GM19467 (cell line): ENCODE results near the gene ITM2C.

Source experiments
- ATAC-seq: cut with Tn5 transposase; IDR thresholded peaks from one replicate; pipeline ENCODE4 v1.9.1; 2021; ENCODE audit warnings: mild to moderate bottlenecking, moderate library complexity; ENCODE audit not compliant: unreplicated experiment

The ITM2C gene

DNA sequence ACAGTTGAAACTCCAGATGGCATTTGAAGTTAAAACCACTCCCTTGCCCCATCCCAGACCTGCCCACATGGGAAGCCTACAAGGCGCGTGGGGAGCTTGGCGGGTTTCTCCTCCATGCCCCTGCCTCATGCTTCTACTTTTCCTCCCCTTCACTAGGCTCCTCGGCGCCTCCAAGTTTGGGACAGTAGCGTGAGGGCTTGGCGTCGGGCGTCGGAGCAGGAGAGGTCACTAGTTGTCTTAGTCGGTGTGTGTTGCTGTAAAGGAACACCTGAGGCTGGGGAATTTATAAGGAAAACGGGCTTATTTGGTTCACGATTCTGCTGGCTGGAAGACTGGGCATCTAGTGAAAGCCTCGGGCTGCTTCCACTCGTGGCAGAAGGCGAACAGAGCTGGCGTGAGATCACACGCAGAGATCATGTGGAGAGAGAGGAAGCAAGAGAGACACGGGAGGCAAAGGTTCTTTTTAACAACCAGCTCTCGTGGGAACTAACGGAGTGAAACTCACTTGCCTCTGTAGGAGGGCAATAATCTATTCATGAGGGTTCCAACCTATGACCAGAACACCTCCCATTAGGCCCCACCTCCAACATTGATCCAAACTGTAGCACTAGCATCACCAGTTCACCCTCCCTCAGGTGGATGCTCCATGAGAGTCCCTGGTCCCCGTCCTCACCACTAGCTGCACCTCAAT is 25.3 kb downstream of the ITM2C start:
- no peak for ATAC-seq

DNA sequence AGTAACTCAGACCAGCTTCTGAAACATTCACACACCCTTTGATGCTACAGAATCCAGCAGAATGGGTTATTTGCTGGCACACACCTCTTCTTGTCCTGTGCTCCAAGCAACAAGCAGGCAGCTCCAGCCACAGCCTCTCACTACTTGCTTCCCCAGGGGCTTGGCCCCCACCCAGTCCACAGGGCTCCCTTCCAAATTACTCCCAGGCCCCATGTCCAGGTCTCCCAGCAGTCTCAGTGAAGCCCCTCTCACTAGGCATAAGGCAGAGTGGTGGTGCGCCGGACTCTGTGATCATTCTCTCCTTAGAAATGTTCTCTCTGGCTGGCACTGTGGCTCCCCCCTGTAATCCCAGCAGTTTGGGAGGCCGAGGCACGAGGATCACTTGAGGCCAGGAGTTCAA is 25.9 kb downstream of the ITM2C start:
- ATAC-seq = no peak

DNA sequence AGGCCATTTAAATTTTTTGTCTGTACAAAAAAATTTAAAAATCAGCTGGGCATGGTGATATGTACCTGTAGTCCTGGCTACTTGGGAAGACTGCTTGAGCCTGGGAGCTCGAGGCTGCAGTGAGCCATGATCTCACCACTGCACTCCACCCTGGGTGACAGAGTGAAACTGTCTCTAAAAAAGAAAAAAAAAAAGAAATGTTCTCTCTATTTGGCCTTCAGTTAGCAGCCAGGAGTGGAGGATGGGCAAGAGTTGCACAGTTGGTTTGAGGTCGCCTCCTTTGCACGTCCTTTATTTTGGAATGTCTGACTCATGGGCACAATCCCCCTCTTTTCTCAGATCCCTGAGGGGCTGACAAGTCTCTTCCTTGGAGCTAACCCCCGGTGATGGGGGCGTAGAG is 26.3 kb downstream of the ITM2C start:
- ATAC-seq = no peak

DNA sequence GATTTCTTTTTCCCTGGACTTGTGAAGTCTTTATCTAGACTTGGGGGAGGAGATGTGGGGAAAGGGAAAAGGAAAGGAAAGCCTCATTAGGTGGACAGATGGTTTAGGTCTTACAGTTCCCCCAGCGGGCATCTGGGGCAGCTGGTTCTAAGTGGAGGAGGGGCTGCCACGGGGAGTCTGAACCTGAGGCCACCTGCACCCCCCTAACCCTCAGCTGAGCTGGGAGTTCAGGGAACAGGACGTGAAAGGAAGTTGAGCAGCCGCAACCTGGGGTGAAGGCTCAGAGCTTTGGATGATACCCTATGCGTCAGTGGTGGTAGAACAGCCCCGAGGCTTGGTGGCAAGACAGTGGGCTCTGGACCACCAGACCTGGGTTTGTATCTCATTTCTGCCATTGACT is 26.8 kb downstream of the ITM2C start:
- ATAC-seq = no peak

DNA sequence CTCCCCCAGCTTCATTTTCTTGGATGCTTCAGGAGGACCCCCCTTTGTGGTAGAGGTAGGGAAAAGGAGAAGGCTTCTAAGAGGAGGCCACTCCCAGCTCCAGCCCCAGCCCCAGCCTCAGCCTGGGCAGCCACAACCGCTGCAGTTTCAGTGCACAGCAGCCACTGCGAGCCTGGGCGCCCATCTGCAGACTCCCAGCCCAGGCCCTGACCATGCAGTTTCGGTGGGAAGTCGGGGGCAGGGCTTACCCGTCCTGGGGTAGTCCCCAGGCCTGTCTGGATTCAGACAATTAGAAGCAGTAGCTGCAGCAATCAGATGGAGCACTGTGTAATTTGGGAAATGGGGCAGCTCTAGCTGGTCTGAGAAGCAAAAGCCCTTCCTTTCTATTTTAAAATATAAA is 28.6 kb downstream of the ITM2C start:
- ATAC-seq = peak; percentile 51

DNA sequence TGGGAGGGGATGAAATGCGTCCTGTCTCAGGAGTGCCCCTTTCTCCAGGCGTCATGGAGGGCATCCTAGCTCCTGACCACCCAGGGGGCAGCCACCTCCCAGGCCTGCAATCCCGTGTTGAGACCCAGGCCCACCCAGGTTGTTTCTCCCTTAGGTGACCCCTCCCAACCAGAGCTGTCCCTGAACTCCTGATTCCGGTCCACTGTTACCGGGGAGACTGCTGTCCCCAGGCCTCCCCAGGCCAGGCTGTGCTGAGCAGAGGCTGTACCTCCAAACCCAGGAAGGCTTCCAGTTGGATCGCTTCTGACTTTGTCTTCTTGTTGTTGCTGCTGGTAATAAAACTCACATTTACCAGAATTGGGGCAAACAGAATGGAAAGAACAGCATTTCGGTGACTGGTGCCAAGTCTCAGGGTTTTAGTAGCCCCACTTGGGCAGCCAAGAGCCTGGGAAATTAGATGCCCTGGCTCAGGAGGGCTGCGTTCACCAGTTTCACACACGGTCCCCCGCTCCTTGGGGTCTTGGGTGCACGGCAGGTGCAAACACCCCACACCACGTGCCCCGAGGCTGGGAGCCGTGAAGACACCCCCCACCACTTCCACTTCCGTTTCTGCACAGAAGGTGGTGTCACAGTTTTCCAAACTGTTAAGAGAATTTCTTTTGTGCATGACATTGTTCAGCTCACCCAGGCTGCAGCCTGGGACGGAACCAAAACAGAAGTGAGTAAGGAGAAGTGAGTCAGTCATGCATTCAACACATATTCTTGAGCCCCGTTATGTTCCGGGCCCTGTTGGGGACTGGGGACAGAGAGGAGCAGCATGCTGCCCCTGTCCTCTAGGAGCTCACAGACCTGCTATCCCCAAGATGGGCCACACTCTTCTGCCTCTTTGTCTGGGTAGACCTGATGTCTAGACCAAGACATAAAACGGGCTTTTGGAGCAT is 29.4 kb downstream of the ITM2C start:
- peak; percentile 45 for ATAC-seq

DNA sequence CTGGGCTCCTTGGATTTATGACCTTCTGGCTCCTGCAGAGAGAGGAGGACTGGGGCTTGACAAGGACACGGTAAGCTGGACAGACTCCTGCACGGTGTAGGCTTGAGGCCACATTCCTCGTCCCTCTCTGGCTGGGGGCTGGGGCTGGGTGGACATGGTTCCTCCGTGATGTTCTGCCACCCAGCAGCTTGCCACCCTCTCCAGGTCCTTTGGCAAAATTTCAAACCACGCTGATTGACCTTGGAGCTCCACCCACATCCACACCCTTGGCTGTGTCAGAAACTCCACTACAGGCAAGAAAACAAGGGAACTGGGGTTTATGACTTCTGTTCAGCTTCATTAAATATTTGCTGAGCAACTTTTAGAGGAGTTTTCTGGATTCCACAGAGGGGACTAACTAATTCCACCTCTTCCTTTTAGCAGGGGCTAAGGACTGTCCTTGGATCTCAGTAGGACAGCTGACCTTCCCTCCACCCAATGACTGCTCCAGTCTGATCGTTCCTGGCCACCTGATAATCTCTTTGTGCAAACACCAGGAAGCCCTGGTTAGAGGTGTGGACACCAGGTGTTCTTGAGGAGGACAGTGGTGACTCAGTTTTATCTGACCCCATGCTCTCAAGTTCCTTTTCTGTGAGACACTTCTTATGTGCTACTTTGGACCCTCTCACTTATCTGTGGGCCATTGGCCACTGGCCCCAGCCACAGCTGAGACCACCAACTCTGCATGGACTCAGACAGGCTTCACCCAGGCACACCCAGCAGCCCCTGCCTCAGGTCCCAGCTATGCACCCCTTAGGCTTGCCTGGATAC is 31.0 kb downstream of the ITM2C start:
- no peak for ATAC-seq

DNA sequence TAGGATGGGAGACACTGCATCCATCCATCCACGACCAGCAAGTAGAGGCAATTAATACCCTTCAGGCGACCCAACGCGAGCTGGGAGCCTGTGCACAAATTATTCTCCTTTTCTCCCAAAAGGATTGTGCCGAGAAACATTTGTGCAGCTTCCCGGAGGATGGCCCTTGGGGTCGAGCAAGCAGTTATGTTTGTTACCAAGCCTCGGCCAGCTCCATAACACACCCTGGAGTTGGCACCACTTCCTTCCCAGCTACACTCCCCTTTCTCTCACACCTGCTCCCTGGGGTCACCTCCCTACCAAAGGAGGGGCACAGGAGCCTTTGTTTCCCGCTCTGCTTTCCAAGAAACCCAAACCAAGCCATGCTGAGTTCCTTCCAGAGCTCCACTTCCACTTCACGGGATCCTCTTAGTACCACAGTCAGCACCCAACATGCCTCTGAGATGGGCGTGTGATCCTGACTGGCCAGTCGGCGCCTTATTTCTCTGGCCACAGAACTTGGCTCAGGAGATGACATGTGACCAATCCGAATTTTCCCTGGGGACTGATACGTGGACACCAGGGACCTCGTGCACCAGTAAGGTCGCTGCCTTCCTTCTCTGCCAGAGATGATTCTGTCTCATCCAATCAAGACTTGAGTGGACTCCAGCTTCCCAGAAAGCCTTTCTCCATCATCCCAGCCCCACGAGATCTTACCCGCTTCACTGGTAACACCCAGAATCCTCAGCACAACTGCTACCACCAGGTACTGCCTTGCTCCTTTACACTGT is 31.8 kb downstream of the ITM2C start:
- ATAC-seq = no peak

DNA sequence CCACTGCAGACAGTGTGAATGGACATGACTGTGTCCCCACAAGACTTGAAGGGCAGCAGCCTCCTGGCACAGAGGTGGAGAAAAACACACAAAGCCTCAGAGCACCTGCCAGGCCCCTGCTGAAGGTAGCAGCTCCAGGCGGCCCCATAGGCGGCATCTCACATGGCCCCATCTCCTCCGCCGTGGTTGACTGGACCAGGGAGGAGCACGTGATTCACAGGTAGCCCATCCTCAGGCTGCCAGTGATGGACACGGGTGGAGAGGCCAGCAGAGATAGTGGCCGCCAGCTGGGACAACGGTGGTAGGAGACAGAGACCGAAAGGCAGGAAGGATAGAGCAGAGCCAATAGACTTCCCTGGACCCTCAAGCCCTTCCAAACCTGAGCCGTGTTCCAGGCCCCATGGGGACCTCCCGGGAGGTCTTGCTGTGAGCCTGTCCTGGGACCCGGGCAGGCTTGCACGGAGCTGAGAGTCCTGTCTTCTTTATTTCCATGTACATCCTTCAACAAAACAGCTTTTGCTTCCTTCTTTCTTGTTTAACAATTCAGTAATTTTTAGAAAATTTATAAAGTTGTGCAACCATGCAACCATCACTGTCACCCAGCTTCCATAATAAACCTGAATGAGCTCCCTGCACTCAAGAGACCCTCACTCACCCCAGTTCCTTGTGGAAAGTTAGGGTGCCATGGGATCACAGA is 33.4 kb downstream of the ITM2C start:
- ATAC-seq = no peak

DNA sequence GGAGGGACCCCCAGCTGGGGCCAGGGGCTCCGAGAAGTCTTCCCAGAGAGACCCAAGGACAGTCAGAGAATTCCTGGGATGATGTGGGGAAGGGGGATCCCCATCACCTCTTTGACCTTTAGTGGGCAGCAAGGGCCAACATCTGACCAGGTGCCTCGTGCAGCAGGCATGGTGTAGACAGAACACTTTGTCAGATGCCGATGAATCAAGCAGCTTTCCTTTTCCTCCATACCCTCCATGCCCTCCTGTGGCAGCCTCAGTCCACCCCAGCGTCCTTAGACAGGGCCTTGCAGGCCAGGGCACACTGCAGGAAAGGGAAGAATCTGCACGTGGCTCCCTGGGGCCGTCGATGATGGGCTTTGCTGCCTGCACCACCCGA is 34.0 kb downstream of the ITM2C start:
- ATAC-seq = no peak

DNA sequence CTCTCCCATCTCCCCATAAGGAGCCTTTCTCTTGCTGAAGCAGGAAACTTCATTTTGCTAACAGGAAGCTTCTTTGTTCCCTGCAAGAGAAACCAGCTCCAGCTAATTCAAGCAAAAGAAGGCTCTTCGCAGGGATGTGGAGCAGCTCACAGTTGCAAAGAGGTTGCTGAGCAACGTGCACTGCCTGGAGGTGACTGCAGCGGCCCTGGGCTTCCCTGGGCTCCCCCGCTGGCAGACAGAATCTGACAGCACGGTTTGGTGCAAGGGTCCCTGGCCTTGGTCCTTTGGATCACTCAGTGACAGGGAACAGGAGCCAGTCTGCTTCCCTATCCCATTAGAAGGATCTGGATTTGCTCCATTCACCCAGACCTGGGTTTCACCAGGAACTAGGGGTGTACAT is 34.5 kb downstream of the ITM2C start:
- ATAC-seq = no peak

DNA sequence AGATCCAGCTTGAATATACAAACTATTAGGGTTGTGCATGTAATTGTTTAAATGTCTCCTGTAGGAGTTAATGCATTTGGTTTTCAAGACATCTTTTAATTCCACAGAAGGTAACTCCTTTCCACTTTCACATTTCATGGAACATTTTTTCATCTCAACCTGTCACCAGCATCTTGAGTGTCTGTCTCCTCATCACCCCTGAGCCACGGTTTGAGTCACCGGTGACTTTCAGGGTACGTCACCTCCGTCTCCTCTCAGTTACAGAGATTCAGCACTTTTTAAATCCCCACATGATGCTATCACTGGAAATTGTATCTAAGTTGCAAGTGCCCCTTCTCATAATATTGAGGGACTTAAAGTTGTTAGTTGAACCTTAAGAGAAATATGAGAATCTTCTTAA is 35.0 kb downstream of the ITM2C start:
- ATAC-seq = no peak

DNA sequence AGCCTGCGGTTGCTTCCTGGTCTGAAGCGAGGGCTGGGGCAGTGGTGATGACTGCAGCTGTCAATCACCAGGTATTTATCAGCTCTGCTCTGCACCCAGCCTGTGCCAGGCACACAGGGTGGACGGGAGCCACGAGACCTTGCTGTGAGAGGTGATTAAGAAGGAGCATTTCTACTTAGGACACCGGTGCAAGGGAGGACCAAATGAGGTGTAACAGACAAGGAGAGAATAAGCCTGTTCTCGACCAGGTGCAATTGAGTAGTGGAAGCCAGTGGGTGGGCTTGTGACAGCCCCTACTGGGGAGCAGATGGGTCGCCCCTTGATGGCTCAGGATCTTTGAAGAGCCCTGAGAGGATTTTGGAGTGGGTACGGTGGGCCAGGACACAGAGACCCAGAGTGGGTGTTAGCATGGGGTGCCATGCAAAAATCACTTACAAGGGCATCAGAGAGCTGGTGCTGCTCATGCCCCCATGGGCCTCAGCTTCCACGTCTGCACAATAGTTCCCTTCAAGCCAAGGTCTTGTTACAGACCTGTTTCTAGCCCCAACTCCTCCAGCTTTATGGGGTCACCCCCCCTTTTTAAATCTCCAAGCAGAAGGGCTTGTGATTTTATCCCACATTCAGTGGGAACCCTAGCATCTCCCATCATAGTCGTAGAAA is 35.7 kb downstream of the ITM2C start:
- no peak for ATAC-seq

DNA sequence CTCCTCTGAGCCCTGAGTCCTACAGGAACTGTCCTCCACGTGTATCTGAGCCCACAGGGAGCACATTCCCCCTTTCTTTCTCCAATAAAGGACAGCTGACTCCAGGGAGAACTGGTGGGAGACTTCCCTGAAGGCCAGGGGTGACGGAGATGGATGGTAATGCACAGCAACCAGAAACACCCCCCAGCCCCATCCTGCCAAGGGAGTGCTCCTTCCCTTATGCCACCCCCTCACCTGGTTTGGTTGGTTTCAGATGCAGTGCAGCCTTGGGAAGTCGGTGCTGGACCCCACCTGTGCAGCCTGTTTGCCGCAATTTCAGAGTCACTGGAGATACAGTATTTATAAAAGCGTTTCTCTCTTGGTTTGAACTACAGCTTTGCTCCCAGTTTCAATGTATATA is 36.3 kb downstream of the ITM2C start:
- no peak for ATAC-seq

DNA sequence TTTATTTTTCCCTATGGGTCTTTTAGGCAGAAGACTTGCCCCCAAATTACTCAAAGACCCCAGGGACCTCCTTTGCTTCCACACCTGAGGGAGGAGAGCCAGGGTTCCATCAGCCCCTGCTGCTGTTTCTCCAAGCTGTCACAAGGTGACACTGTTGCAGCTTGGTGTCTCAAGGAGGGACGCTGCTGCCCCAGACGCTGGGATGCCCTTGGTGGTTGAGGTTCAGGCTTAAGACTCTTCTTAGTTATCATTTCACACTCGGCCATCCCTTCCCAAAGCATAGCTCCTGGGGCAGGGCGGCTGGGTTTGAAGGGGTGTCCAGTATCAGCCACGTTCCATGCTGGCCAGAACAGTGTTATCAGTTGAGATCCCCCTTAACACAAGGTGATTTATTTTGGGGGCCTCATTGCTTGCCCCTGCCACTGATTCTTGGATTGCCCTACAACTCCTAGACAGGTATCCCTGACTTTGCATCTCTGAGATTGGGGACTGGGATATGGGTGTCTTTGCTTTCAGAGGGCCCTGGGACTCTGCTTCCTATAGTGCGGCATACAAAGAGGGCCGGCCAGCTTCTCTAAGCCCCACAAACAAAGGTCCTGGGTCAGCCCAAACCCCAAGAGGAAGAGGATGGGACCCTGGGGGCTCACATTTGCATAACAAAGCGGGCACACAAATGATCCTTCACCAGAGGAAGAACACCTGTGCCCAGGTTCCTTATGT is 37.6 kb downstream of the ITM2C start:
- ATAC-seq = peak; percentile 73

DNA sequence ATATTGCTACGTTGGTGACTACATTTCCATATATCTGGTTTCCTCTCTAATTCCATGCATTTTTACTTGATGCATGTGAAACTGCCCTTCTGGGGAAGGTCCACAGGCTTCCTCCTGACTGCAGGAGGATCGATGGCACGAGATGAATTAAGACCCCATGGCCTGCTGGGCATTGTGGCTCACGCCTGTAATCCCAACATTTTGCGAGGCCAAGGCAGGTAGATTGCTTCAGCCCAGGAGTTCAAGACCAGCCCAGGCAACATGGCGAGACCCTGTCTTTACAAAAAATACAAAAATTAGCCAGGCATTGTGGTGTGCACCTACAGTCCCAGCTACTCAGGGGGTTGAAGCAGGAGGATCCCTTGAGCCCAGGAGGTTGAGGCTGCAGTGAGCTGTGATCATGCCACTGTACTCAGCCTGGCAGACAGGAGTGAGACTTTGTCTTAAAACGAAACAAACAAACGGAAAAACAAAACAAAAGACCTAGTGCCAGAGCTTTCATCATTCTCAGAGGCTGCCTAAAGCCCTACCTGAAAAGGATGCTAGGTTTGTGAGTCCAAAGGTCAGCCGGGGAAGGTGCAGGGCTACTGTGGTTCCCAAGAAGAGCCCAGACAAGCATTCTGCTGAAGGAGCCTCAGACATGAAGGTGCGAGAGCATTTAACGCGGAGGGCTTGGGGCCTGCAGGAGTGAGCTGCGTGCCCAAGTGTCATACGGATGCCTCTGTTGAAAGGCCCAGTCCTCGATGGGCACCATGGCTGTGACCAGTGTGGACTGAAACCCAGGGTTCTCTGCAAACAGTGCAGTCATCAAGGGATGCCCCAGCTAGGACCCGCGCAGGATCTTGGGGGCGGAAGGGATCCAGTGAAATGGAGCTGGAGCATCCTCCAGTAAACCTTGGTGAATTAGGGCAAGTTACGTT is 38.7 kb downstream of the ITM2C start:
- no peak for ATAC-seq

DNA sequence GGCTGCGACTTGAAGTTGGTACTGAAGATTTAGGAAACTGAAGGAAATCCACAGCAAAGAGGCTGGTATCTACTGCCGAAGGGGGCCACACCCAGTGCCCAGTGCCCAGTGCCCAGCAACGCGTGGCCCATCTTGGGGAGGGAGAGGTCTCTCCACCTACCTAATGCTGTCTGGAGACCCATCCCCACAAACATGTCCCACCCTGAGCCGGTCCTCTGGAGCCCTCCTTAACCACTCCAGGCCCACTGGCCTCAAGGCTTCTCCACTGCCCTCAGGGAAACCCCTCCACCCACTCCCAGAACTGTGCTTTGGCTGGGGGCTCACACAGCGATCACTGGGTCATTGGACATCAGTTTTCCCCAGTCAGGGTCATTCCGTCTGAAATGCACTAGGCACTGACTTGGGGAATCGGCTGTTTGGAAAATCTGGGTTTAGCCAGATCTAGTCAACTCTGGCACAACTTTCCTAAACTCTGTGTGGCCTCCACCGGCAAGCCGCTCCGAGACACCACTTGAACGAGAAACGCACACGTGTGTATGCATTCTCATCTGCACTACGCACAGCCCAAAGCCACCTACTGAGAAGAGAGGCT is 40.2 kb downstream of the ITM2C start:
- no peak for ATAC-seq
